Left lung (tissue), 10 donors: Measurements from ENCODE around the gene IFT27. TPM values are rescaled to one million over a fixed set of nuclear protein-coding genes. Genes with fewer than 3 reads are reported as not detected.

ENCODE experiments used
- ATAC-seq: fragments of 200-7000 bp; cut with Tn5 transposase; one replicate; pipeline ENCODE4 v1.9.1; 2020; ENCODE audit warnings: moderate library complexity
- DNase-seq, 4 donors: peaks; one replicate each; pipeline ENCODE4 v3.0.0-alpha.2; 2013 to 2020
- H3K27ac ChIP-seq, 2 donors: fragments of 200-600 bp; sonication (generic) in 1 of 2; one replicate each; pipeline versions ENCODE4 v1.5.0 to v1.8.0; 2020 to 2021
- H3K27me3 ChIP-seq, 2 donors: fragments of 200-600 bp; sonication (generic) in 1 of 2; one replicate each; pipeline versions ENCODE4 v1.5.0 to v1.8.0; 2020 to 2021
- H3K36me3 ChIP-seq, 2 donors: fragments of 200-600 bp; sonication (generic) in 1 of 2; one replicate each; pipeline versions ENCODE4 v1.5.0 to v1.8.0; 2020 to 2021
- H3K4me1 ChIP-seq, 2 donors: fragments of 200-600 bp; one replicate each; pipeline ENCODE4 v1.8.0; 2021
- H3K4me3 ChIP-seq, 2 donors: fragments of 200-600 bp; sonication (generic) in 1 of 2; one replicate each; pipeline versions ENCODE4 v1.5.0 to v1.8.0; 2020 to 2021; ENCODE audit warnings: mild to moderate bottlenecking in 1 of 2
- H3K9me3 ChIP-seq, 2 donors: fragments of 200-600 bp; sonication (generic) in 1 of 2; one replicate each; pipeline versions ENCODE4 v1.5.0 to v1.8.0; 2020 to 2021
- CTCF ChIP-seq, 2 donors: fragments of 200-600 bp; sonication (generic) in 1 of 2; IDR thresholded peaks; one replicate each; pipeline versions ENCODE4 v1.5.0 to v1.8.0; 2021; ENCODE audit warnings: antibody characterized with exemption in 2 of 2
- intact Hi-C, 2 donors: fragments of 100-400 bp; cut with DNase I; formaldehyde crosslinking; loops; one replicate each; pipeline versions ENCODE4 v1.11.2 to v1.14.2; 2022
- polyA plus RNA-seq, 6 donors: library from polyadenylated mRNA; unstranded; fragments of 120-200 nt; gene quantifications; one replicate each; pipeline ENCODE4 v1.2.1, GENCODE V29; 2013; ENCODE audit not compliant: insufficient read length in 6 of 6
- total RNA-seq, 2 donors: library from RNA; stranded (reverse); fragmentation: NEBNext Ultra II Directional; extraction: Animal tissue kit (Norgen Biotek cat#: 25700); gene quantifications; one replicate each; pipeline ENCODE4 v1.2.1, GENCODE V29; 2021
- donor health status: DM: no; HTN: yes; CAD: no.
- donor health status: DM: no; HTN: no; CAD: no.

The IFT27 gene
- total and polyA plus RNA-seq, 8 donors: 24.5 to 59.0 (median 49.0) TPM

GRCh38 chr22:36767035-36767775 is 8.7 kb downstream of the IFT27 start:
- peaks cover 0 to 22% of the 10 kb centered on the region in 2 donors for H3K36me3 ChIP-seq
- no peak overlapping the region for H3K27ac ChIP-seq
- H3K4me1 ChIP-seq: no peaks in the 10 kb centered on the region
- no peaks in the 10 kb centered on the region for H3K9me3 ChIP-seq
- intact Hi-C loops: no loop called here
- DNase-seq (no peak), ATAC-seq (no peak)
- no peaks in the 10 kb centered on the region for H3K27me3 ChIP-seq
- no peak overlapping the region for H3K4me3 ChIP-seq
- no peak for TF ChIP-seq CTCF (IDR thresholded peaks at IDR 0.05)

- TF ChIP-seq CTCF (IDR thresholded peaks at IDR 0.05): no peak
- DNase-seq: no peak
- Histone ChIP-seq H3K27ac (no peak overlapping the region), H3K4me1 (no peaks in the 10 kb centered on the region), H3K9me3 (no peaks in the 10 kb centered on the region), H3K36me3 (peaks cover 0 to 26% of the 10 kb centered on the region in 2 donors), H3K4me3 (no peak overlapping the region), H3K27me3 (no peaks in the 10 kb centered on the region)
- intact Hi-C loops: no loop called here
- ATAC-seq: no peak
Measured at GRCh38 chr22:36765943-36766450, 9.9 kb downstream of the IFT27 start.

GRCh38 chr22:36765131-36765942 is 10.6 kb downstream of the IFT27 start:
- ATAC-seq (no peak), DNase-seq (no peak)
- Histone ChIP-seq H3K27ac (no peak overlapping the region), H3K9me3 (no peaks in the 10 kb centered on the region), H3K27me3 (no peaks in the 10 kb centered on the region), H3K36me3 (peaks cover 0 to 26% of the 10 kb centered on the region in 2 donors), H3K4me1 (no peaks in the 10 kb centered on the region), H3K4me3 (no peak overlapping the region)
- intact Hi-C loops: no loop called here
- TF ChIP-seq CTCF (IDR thresholded peaks at IDR 0.05): no peak

- Histone ChIP-seq H3K27me3 (no peaks in the 10 kb centered on the region), H3K4me1 (no peaks in the 10 kb centered on the region), H3K9me3 (no peaks in the 10 kb centered on the region), H3K27ac (no peak overlapping the region), H3K4me3 (no peak overlapping the region), H3K36me3 (peaks cover 0 to 26% of the 10 kb centered on the region in 2 donors)
- intact Hi-C loops: no loop called here
- peak in 1 of 4 donors; percentile 13 for DNase-seq
- TF ChIP-seq CTCF (IDR thresholded peaks at IDR 0.05): no peak
- ATAC-seq: no peak
Measured at GRCh38 chr22:36764641-36765040, 11.3 kb downstream of the IFT27 start.

- intact Hi-C loops: no loop called here
Measured at GRCh38 chr22:36764060-36764459, 11.9 kb downstream of the IFT27 start.

More at GRCh38 chr22:36764060-36764459, 11.9 kb downstream of the IFT27 start:
- no peaks in the 10 kb centered on the region for H3K9me3 ChIP-seq
- DNase-seq (peak in 1 of 4 donors; percentile 8), ATAC-seq (no peak)
- H3K4me1 ChIP-seq: no peaks in the 10 kb centered on the region
- no peak overlapping the region for H3K4me3 ChIP-seq
- H3K36me3 ChIP-seq: peaks cover 0 to 26% of the 10 kb centered on the region in 2 donors
- H3K27me3 ChIP-seq: no peaks in the 10 kb centered on the region
- no peak overlapping the region for H3K27ac ChIP-seq
- no peak for TF ChIP-seq CTCF (IDR thresholded peaks at IDR 0.05)
